SK-N-SH (cell line): ENCODE measurements around the gene PPP1R17. TPM values are rescaled to one million over a fixed set of nuclear protein-coding genes. Genes with fewer than 3 reads are reported as not detected.

Source experiments
- CTCF ChIA-PET: fragments of 300-600, 350-600 bp; formaldehyde crosslinking; extraction: SDS; loops from one replicate; lab custom pipeline; 2021; lab: Yijun Ruan, JAX
- POLR2A ChIA-PET: fragments of 350-600 bp; sonication (Branson Sonifier 250); formaldehyde crosslinking; extraction: SDS; loops from one replicate; lab custom pipeline; 2020; ENCODE audit warnings: antibody characterized with exemption, inconsistent platforms; lab: Yijun Ruan, JAX
- DNase-seq: peaks from one replicate; pipeline ENCODE4 v3.0.0; 2012
- H2AFZ ChIP-seq: fragments of 200-600 bp; sonication (generic); 2 replicates; pipeline ENCODE4 v1.8.1; 2016; ENCODE audit warnings: antibody characterized with exemption, mild to moderate bottlenecking, low read depth
- H3F3A ChIP-seq: fragments of 200-600 bp; sonication (generic); replicated peaks from 2 replicates; pipeline ENCODE3; 2016; ENCODE audit warnings: antibody characterized with exemption, mild to moderate bottlenecking; ENCODE audit not compliant: insufficient read depth
- H3K27ac ChIP-seq, 2 experiments: fragments of 200-500 bp in 1 of 2; fragments of 200-600 bp in 1 of 2; sonication (Bioruptor generic) in 1 of 2; sonication (generic), shearing (Covaris generic) in 1 of 2; 2 replicates each; pipeline versions ENCODE4 v1.5.1 to v1.6.1; 2014 to 2016; ENCODE audit warnings: low read depth in 2 of 2, inconsistent platforms in 1 of 2, low read length in 1 of 2, mild to moderate bottlenecking in 1 of 2, mixed read lengths in 1 of 2
- H3K27me3 ChIP-seq: fragments of 200-600 bp; sonication (generic), shearing (Covaris generic); 2 replicates; pipeline ENCODE4 v1.6.1; 2016; ENCODE audit warnings: mixed run types; ENCODE audit not compliant: insufficient read depth
- H3K36me3 ChIP-seq, 2 experiments: fragments of 200-500 bp in 1 of 2; fragments of 200-600 bp in 1 of 2; sonication (Bioruptor generic) in 1 of 2; sonication (generic) in 1 of 2; replicated peaks in 1 of 2; 2 replicates each; pipeline versions ENCODE3 to v1.5.1; 2014 to 2016; ENCODE audit warnings: low read length in 1 of 2, mild to moderate bottlenecking in 1 of 2; ENCODE audit not compliant: insufficient read depth in 2 of 2, control insufficient read depth in 1 of 2
- H3K4me1 ChIP-seq, 2 experiments: fragments of 200-500 bp in 1 of 2; fragments of 200-600 bp in 1 of 2; sonication (Bioruptor generic) in 1 of 2; sonication (generic), shearing (Covaris generic) in 1 of 2; 2 replicates each; pipeline versions ENCODE4 v1.5.1 to v1.6.1; 2014 to 2016; ENCODE audit warnings: low read depth in 1 of 2, low read length in 1 of 2, mixed run types in 1 of 2; ENCODE audit not compliant: insufficient read depth in 2 of 2, control insufficient read depth in 1 of 2
- H3K4me2 ChIP-seq: fragments of 200-600 bp; sonication (generic), shearing (Covaris generic); 2 replicates; pipeline ENCODE4 v1.6.1; 2017; ENCODE audit warnings: mixed run types
- H3K4me3 ChIP-seq, 2 experiments: fragments of 200-500 bp in 1 of 2; fragments of 200-600 bp in 1 of 2; sonication (Bioruptor generic) in 1 of 2; sonication (generic), shearing (Covaris generic) in 1 of 2; 2 replicates each; pipeline versions ENCODE4 v1.5.1 to v1.8.1; 2014 to 2016; ENCODE audit warnings: low read depth in 2 of 2, inconsistent platforms in 1 of 2, low read length in 1 of 2, mild to moderate bottlenecking in 1 of 2, mixed read lengths in 1 of 2, moderate library complexity in 1 of 2
- H3K79me2 ChIP-seq: fragments of 200-600 bp; sonication (generic); 2 replicates; pipeline ENCODE4 v1.8.1; 2017; ENCODE audit warnings: mild to moderate bottlenecking; ENCODE audit not compliant: insufficient read depth
- H3K9ac ChIP-seq: fragments of 200-600 bp; sonication (generic); 2 replicates; pipeline ENCODE4 v1.6.1; 2017; ENCODE audit warnings: mixed run types
- H3K9me2 ChIP-seq: fragments of 200-600 bp; sonication (generic); 2 replicates; pipeline ENCODE4 v1.6.1; 2017; ENCODE audit warnings: mixed run types
- H3K9me3 ChIP-seq: fragments of 200-600 bp; sonication (generic); 2 replicates; pipeline ENCODE4 v1.6.1; 2017; ENCODE audit warnings: mixed run types, mild to moderate bottlenecking, moderate library complexity
- H4K20me1 ChIP-seq: fragments of 200-600 bp; sonication (generic); 2 replicates; pipeline ENCODE4 v1.6.1; 2017; ENCODE audit warnings: mild to moderate bottlenecking, mixed run types; ENCODE audit not compliant: insufficient read depth
- EZH2phosphoT487 ChIP-seq: fragments of 200-600 bp; sonication (generic); IDR thresholded peaks from 2 replicates; pipeline ENCODE4 v1.6.1; 2017; ENCODE audit warnings: low read depth, mixed run types, mild to moderate bottlenecking, antibody characterized with exemption, moderate library complexity, borderline replicate concordance
- FOSL2 ChIP-seq: IDR thresholded peaks from 2 replicates; pipeline ENCODE4 v1.4.0; 2012; ENCODE audit warnings: low read depth, mild to moderate bottlenecking, moderate library complexity, borderline replicate concordance
- GATA2 ChIP-seq: sonication (generic); formaldehyde crosslinking; IDR thresholded peaks from 2 replicates; pipeline ENCODE4 v1.5.0; 2020; ENCODE audit warnings: mild to moderate bottlenecking, missing genetic modification reagents
- IRF3 ChIP-seq: fragments of 150-350 bp; IDR thresholded peaks from 2 replicates; pipeline ENCODE4 v1.6.1; 2016; ENCODE audit warnings: mild to moderate bottlenecking, low read depth, low read length
- MAX ChIP-seq: IDR thresholded peaks from 2 replicates; pipeline ENCODE4 v1.4.0; 2012; ENCODE audit warnings: low read depth
- MEF2A ChIP-seq: IDR thresholded peaks from 2 replicates; pipeline ENCODE4 v1.4.0; 2012; ENCODE audit warnings: low read depth, borderline replicate concordance
- NFIC ChIP-seq: IDR thresholded peaks from 2 replicates; pipeline ENCODE4 v1.4.0; 2012; ENCODE audit warnings: borderline replicate concordance
- NRF1 ChIP-seq: IDR thresholded peaks from 2 replicates; pipeline ENCODE4 v1.6.1; 2012; ENCODE audit warnings: low read depth, mild to moderate bottlenecking, low read length
- RCOR1 ChIP-seq: fragments of 150-350 bp; IDR thresholded peaks from 2 replicates; pipeline ENCODE4 v1.6.1; 2017; ENCODE audit warnings: antibody characterized with exemption, low read length
- REST ChIP-seq: IDR thresholded peaks from 2 replicates; pipeline ENCODE4 v1.6.1; 2012; ENCODE audit warnings: mild to moderate bottlenecking, low read depth, low read length, moderate library complexity
- RXRA ChIP-seq: IDR thresholded peaks from 2 replicates; pipeline ENCODE4 v1.4.0; 2012; ENCODE audit warnings: low read depth, mild to moderate bottlenecking, borderline replicate concordance
- SIN3A ChIP-seq: IDR thresholded peaks from 2 replicates; pipeline ENCODE4 v1.6.1; 2012; ENCODE audit warnings: low read depth, mild to moderate bottlenecking, low read length, moderate library complexity, borderline replicate concordance
- SMC3 ChIP-seq: IDR thresholded peaks from 2 replicates; pipeline ENCODE4 v1.6.1; 2012; ENCODE audit warnings: low read depth, low read length, improper control_type of control experiment
- TCF12 ChIP-seq: IDR thresholded peaks from 2 replicates; pipeline ENCODE4 v1.4.0; 2012
- TEAD4 ChIP-seq: IDR thresholded peaks from 2 replicates; pipeline ENCODE4 v1.4.0; 2012; ENCODE audit warnings: mild to moderate bottlenecking, borderline replicate concordance; ENCODE audit not compliant: insufficient read depth
- USF2 ChIP-seq: fragments of 150-350 bp; IDR thresholded peaks from 2 replicates; pipeline ENCODE4 v1.6.1; 2017; ENCODE audit warnings: antibody characterized with exemption, low read length, low read depth, borderline replicate concordance
- YY1 ChIP-seq: IDR thresholded peaks from 2 replicates; pipeline ENCODE4 v1.4.0; 2012; ENCODE audit warnings: low read depth, mild to moderate bottlenecking
- ZBTB33 ChIP-seq: IDR thresholded peaks from 2 replicates; pipeline ENCODE4 v1.4.0; 2012; ENCODE audit warnings: low read depth, borderline replicate concordance
- polyA plus RNA-seq, 3 experiments: library from polyadenylated mRNA; depleted of rRNA; stranded (reverse); fragments of >200 nt; gene quantifications; 2 replicates each; pipeline ENCODE4 v1.2.3, GENCODE V29; 2012

The PPP1R17 gene
- polyA plus RNA-seq, 1 of the 3 experiments (the other 2 are of a cell fraction), result not detected

- no peaks in the 10 kb centered on the region for H3K4me1 ChIP-seq
- H3F3A ChIP-seq, result no peaks in the 10 kb centered on the region
- no peak overlapping the region for H2AFZ ChIP-seq
- no peak overlapping the region for H3K4me3 ChIP-seq
- H3K9ac ChIP-seq, result no peak overlapping the region
- TF ChIP-seq MAX, result no peak
- no peak for TF ChIP-seq TEAD4
- TF ChIP-seq TCF12, result no peak
- TF ChIP-seq MEF2A, result no peak
- no peak for TF ChIP-seq FOSL2
- no peak for TF ChIP-seq RXRA
- no peak for TF ChIP-seq NFIC
- no peak for TF ChIP-seq GATA2 (CRISPR knock-in tag)
- TF ChIP-seq SMC3, result no peak
- no peak for TF ChIP-seq YY1
- no peak for TF ChIP-seq SIN3A
- TF ChIP-seq EZH2phosphoT487, result no peak
- no peak for TF ChIP-seq REST
- TF ChIP-seq ZBTB33, result no peak
- TF ChIP-seq USF2, result no peak
- no peak for TF ChIP-seq IRF3
- TF ChIP-seq RCOR1, result no peak
- TF ChIP-seq NRF1, result no peak
- H3K9me3 ChIP-seq, result no peaks in the 10 kb centered on the region
- H3K9me2 ChIP-seq, result no peaks in the 10 kb centered on the region
- no peak for DNase-seq
- no peak overlapping the region for H3K4me2 ChIP-seq
- ChIA-PET POLR2A (no interaction called here), CTCF (interaction anchor here (1.0 to 1.1 kb wide), 2 partner anchors 457 to 600 kb away, joined by 3 to 4 read pairs; no protein-coding TSS in a partner anchor)
- no peaks in the 10 kb centered on the region for H4K20me1 ChIP-seq
- H3K27ac ChIP-seq, result no peak overlapping the region
- H3K79me2 ChIP-seq, result no peaks in the 10 kb centered on the region
- H3K36me3 ChIP-seq, result no peaks in the 10 kb centered on the region
- peaks cover 30% of the 10 kb centered on the region; the same call in 1 of the 2 replicates for H3K27me3 ChIP-seq
These were observed 60.5 kb downstream of the PPP1R17 start for GRCh38 chr7:31747553-31747952.
